Endometrial microvascular endothelial cells (primary cell): ENCODE results near the gene PEA15. TPM values are rescaled to one million over a fixed set of nuclear protein-coding genes. Genes with fewer than 3 reads are reported as not detected.

Experiments
- in situ Hi-C: cut with HindIII; loops from 2 replicates; pipeline ENCODE4 v1.10.0; 2017; ENCODE audit warnings: low sequenced_read_pairs, low pct_unique_long_range_greater_than_20kb; ENCODE audit errors: inconsistent ontology term
- total RNA-seq: library from RNA; depleted of rRNA; stranded (reverse); fragments of >200 nt; gene quantifications from one replicate; pipeline ENCODE4 v1.2.3, GENCODE V29; 2015; ENCODE audit errors: inconsistent ontology term

The PEA15 gene
- total RNA-seq, 1 donor from 2014 or later = 112 TPM

DNA sequence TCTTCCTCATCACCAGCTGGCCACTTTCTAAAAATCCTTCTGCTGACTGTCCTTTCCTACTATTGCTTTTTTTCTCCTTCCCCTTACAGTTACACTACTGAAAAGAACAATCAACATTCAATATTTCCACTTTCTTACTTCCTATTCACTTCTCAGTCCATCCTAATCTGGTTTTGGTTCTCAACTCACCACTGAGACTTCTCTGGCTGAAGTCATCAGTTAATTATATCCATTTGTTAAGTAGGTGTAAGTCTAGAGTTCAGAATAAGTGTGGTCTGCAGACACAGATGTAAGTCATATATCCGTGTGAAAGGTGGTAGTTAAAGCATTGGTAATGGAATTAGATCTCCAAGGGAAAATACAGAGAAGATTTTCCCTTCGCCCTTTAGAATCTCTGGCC, 21.4 kb downstream of the PEA15 start:
- in situ Hi-C loops = no loop called here

- in situ Hi-C loops = no loop called here
Observed at GRCh38 chr1:160227034-160227433, 21.9 kb downstream of the PEA15 start.

- in situ Hi-C loops = no loop called here
Observed at GRCh38 chr1:160227561-160227960, 22.4 kb downstream of the PEA15 start.

DNA sequence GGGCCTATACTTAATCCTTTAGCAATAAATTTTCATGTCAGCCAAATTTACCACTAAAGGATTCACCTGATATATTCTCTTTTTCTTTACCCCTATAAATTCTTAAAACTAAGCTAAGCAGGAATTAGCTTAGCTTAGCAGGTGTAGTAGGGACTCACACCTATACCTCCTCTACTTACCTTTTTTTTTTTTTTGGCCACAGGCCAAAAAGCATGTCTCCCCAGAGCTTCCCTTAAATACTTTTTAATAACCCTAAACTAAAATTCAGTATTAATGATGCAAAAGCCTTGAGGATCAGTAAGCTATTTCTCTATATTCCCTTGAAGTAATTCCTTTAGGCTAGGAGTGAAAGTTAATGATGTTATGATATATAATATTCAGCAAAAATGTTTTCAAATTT, 23.2 kb downstream of the PEA15 start:
- in situ Hi-C loops = no loop called here

- in situ Hi-C loops = no loop called here
Observed at GRCh38 chr1:160232911-160233310, 27.7 kb downstream of the PEA15 start.

GRCh38 chr1:160236806-160237205, 31.6 kb downstream of the PEA15 start:
- in situ Hi-C loops = no loop called here

DNA sequence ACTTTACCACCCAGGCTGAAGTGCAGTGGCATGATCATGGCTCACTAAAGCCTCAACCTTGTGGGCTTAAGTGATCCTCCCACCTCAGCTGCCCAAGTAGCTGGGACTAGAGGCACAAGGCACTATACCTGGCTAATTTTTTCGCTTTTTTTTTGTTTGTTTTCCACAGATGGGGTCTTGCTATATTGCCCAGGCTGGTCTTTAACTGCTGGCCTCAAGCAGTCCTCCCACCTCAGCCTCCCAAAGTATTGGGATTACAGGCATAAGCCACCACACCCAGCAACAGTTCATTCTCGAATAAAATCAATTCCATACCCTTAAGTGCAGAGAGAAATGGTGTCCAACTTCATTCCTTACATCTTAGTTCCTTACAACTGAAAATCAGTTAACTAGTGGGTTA, 32.4 kb downstream of the PEA15 start:
- in situ Hi-C loops = no loop called here

DNA sequence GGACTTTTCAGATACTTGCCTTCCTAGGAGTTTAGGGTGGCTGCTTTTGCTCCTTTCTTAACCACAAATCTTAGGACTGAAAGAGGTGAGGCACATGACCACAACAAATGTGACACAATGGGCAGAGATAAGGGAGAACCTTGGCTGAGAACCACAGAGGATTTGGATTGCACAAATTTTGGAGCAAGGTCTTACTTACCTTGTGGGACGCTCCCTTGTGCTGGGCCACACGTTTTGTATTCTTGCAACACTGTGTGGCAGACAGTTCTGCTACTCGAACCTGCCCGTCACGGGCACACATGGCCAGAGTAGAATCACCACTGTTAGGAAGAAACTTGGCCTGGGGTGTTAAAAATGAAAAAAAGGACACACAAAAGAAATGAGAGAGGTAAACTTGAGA, 33.2 kb downstream of the PEA15 start:
- in situ Hi-C loops = no loop called here

DNA sequence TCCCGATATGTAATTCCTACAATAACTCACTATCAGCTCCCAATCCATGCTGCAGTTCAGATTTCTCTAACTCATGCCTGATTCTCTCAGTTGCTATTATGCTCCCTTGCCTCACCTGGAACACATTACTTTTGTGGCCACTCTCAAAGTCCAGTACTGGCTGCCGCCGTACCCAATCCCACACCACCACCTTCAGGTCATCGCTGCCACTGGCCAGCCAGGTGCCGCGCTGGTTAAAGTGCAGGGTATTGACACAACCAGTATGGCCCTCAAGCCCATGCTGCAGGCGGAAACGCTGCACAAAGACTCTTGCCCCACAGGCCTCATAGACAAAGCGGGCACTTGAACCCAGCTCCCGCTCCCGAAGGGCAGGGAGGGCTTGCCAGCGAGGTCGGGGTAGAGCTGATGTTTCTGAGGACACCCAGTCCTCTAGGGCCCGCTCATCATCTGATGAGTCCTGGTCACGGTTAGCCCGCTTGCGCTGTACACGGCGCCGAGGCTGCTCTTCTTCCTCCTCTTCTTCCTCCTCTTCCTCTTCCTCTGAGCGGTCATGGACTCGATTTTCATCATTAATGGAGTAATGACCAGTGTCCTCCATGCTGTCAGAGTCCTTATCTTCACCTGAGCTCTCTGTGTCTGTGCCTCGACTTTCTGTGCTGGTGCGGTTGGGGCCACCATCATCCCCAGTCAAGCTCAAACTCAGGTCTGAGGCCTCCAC, 34.6 kb downstream of the PEA15 start:
- in situ Hi-C loops = no loop called here

- in situ Hi-C loops = no loop called here
Observed at GRCh38 chr1:160243767-160244166, 38.6 kb downstream of the PEA15 start.

DNA sequence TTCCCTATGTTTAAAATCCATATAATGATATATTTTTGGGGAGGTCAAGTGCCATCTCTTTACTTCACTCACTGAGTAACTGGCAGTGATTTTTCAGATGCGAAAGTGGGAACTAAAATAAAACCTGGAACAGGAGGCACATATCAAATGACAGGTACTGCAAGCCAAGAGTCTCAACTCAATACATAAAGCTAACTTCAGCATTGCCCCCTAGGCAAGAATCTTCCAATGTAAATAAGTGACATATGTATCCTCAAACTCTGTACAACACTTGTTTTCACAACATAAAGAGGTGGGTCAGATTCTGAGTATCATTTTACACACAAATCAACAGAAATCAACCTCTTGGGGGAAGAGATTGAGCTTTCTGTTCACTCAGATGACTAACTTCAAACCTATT, 39.0 kb downstream of the PEA15 start:
- in situ Hi-C loops = no loop called here

DNA sequence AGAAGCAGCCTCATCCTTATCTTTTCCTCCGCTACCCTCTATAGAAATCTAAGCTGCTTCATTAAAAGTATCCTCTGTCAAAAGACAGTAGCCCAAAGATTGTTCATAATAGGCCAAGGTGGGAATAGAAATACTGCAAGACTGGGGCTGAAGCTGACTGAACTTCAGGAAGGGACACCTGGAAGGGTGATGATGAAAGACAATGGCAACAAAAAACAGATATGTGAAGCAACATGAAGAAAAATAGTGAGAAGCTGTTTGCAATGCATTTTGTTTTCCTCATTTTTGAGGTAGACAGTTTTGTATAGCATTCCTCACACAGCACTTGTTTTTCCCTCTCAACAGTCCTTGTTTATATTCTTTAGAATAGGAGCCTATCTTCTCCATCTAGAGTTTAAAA, 40.2 kb downstream of the PEA15 start:
- in situ Hi-C loops = no loop called here

DNA sequence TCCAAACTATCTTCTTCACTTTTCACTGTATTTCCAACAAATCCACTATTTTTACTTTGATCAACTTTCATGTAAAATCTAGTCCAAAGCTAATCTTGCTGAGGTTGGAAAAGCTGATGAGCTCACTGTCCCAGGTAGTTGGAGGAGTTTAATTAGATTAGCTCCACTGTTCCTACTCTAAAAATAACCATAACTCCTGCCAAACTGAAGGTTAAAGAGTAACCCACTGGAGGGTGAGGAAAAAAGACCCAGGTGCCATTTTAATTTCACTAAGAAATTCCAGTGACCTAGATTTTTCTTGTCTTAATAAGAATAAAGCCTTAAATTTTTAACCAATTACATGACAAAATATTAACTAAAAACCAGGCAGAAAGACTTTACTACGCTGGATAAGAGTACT, 41.9 kb downstream of the PEA15 start:
- in situ Hi-C loops = no loop called here

GRCh38 chr1:160251011-160251410, 45.8 kb downstream of the PEA15 start:
- in situ Hi-C loops = loop anchor here (10.0 kb wide), 1 partner anchor 146 kb away; no protein-coding TSS in a partner anchor

- in situ Hi-C loops = loop anchor here (10.0 kb wide), 1 partner anchor 147 kb away; no protein-coding TSS in a partner anchor
Observed at GRCh38 chr1:160251687-160252526, 46.7 kb downstream of the PEA15 start.

- in situ Hi-C loops = loop anchor here (10.0 kb wide), 1 partner anchor 151 kb away; no protein-coding TSS in a partner anchor
Observed at GRCh38 chr1:160255781-160256300, 50.7 kb downstream of the PEA15 start.

GRCh38 chr1:160256396-160257046, 51.3 kb downstream of the PEA15 start:
- in situ Hi-C loops = loop anchor here (10.0 kb wide), 1 partner anchor 152 kb away; no protein-coding TSS in a partner anchor

- in situ Hi-C loops = loop anchor here (10.0 kb wide), 1 partner anchor 153 kb away; no protein-coding TSS in a partner anchor
Observed at GRCh38 chr1:160257411-160258015, 52.3 kb downstream of the PEA15 start.
